ENCODE measurements around the gene MCTP1. TPM values are rescaled to one million over a fixed set of nuclear protein-coding genes. Genes with fewer than 3 reads are reported as not detected.

Gene MCTP1
- total and polyA plus RNA-seq, 2 donors: 5.9 to 20.2 TPM

DNA sequence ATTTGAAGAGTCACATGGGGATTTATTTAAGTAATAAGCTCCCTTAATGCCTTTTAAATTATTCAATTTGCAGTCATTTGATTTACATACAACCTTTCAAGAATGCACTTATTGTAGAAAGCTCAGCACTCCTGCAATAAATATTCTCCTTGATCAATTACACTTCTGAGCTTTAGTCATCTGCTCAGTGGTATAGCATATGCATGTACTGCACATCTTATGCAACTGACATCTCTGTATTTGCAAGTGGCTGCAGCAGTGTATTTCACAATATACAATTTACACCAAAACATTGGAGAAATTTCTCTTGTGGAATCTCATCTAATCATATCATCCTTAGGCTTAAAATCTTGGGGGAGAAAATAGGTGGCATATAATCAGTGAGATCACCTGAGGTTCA lies 340.7 kb downstream of the MCTP1 start:
- no peaks in the 10 kb centered on the region for H3K9me3 ChIP-seq (ENCODE audit: control insufficient read depth in 2 of 2, insufficient read depth in 1 of 2, low read length in 1 of 2)
- no peaks in the 10 kb centered on the region for H3K27me3 ChIP-seq (ENCODE audit: control insufficient read depth in 2 of 2, insufficient read depth in 1 of 2, low read length in 1 of 2)
- no peaks in the 10 kb centered on the region for H3K4me1 ChIP-seq (ENCODE audit: control insufficient read depth in 2 of 2, insufficient read depth in 2 of 2, low read length in 2 of 2)
- no peak for DNase-seq (ENCODE audit: low read depth in 6 of 9, low spot score in 9 of 9)
- no peaks in the 10 kb centered on the region for H3K36me3 ChIP-seq (ENCODE audit: control insufficient read depth in 2 of 2, insufficient read depth in 2 of 2, low read length in 1 of 2)
- H3K4me3 ChIP-seq (ENCODE audit: low read length in 2 of 2): no peak overlapping the region
- no peak overlapping the region for H3K27ac ChIP-seq (ENCODE audit: low read depth in 1 of 2, low read length in 1 of 2)

DNA sequence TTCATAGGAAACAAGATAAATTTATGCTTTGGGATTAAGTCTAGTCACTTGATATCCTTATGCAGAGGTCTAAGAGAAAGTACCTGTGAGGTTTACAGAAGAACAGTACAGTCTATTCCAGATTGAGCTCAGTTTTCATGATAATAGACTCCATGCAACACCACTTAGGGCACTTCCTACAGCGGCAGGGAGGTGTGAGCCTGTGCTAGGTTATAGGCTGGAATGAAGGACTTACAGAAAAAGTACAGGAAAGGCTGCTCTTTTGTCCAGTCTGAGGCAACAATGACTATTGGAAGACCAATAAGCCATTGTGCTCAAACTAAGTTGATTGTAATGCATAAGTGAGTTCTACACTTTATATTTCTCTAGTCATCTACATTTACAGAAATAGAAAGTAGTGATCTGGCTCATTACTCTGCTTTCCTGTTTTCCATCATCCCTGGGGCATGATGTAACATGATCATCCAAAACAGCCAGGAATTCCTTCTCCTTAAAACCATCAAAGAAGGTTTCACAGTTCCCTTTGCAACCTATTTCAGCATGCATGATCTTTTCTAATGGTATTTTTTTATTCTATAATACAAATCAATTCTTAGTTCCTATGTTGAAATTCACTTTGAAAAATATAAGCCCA lies 343.7 kb downstream of the MCTP1 start:
- Histone ChIP-seq H3K27me3 (ENCODE audit: control insufficient read depth in 2 of 2, insufficient read depth in 1 of 2, low read length in 1 of 2) (no peaks in the 10 kb centered on the region), H3K9me3 (ENCODE audit: control insufficient read depth in 2 of 2, insufficient read depth in 1 of 2, low read length in 1 of 2) (no peaks in the 10 kb centered on the region), H3K4me1 (ENCODE audit: control insufficient read depth in 2 of 2, insufficient read depth in 2 of 2, low read length in 2 of 2) (no peaks in the 10 kb centered on the region), H3K36me3 (ENCODE audit: control insufficient read depth in 2 of 2, insufficient read depth in 2 of 2, low read length in 1 of 2) (peaks cover 0 to 4% of the 10 kb centered on the region in 2 donors), H3K27ac (ENCODE audit: low read depth in 1 of 2, low read length in 1 of 2) (no peak overlapping the region), H3K4me3 (ENCODE audit: low read length in 2 of 2) (no peak overlapping the region)
- 97% methylated on average over 1 of the region's 1 CpG for WGBS
- DNase-seq (ENCODE audit: low read depth in 6 of 9, low spot score in 9 of 9): no peak

DNA sequence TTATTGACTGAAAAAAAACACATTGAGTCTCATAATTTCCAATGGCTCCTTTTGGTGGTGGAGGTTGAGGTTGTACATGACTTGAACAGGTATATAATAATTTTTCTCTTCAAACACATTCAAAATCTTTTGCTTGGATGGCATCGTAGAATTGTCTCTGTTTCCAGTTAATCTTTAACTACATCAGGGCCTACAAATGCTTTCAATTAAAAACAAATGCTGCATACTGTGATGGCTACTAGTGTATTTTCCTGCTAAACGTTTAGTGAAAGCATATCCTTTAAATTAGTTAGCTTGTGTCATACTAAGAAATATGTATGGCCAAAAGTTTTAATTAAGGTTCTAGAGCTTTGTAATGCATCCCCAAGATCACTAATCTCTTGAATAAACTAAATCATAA lies 352.6 kb downstream of the MCTP1 start:
- no peaks in the 10 kb centered on the region for H3K36me3 ChIP-seq (ENCODE audit: control insufficient read depth in 2 of 2, insufficient read depth in 2 of 2, low read length in 1 of 2)
- H3K4me1 ChIP-seq (ENCODE audit: control insufficient read depth in 2 of 2, insufficient read depth in 2 of 2, low read length in 2 of 2): no peaks in the 10 kb centered on the region
- no peaks in the 10 kb centered on the region for H3K9me3 ChIP-seq (ENCODE audit: control insufficient read depth in 2 of 2, insufficient read depth in 1 of 2, low read length in 1 of 2)
- no peak overlapping the region for H3K27ac ChIP-seq (ENCODE audit: low read depth in 1 of 2, low read length in 1 of 2)
- no peaks in the 10 kb centered on the region for H3K27me3 ChIP-seq (ENCODE audit: control insufficient read depth in 2 of 2, insufficient read depth in 1 of 2, low read length in 1 of 2)
- H3K4me3 ChIP-seq (ENCODE audit: low read length in 2 of 2): no peak overlapping the region
- DNase-seq (ENCODE audit: low read depth in 6 of 9, low spot score in 9 of 9): no peak
- 95% methylated on average over 2 of the region's 2 CpGs for WGBS

DNA sequence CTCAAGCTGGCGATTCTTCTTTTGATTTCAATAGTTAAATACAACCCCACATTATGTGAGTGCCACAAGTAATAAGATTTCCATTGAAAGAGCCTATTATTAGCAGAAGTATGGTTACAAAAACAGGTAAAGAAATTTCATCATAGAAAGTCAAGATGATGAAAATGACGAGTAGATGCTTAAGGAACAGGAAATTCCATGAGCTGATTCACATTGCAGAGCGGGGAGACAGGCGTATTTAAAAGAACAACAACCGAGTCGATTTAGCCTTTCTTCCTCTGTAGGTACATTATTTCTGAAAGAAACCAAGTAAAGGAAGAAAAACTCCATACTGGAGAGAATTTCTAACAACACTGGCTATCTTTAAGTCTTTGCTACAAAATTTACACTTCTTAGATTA lies 356.0 kb downstream of the MCTP1 start:
- Histone ChIP-seq H3K36me3 (ENCODE audit: control insufficient read depth in 2 of 2, insufficient read depth in 2 of 2, low read length in 1 of 2) (no peaks in the 10 kb centered on the region), H3K9me3 (ENCODE audit: control insufficient read depth in 2 of 2, insufficient read depth in 1 of 2, low read length in 1 of 2) (no peaks in the 10 kb centered on the region), H3K4me1 (ENCODE audit: control insufficient read depth in 2 of 2, insufficient read depth in 2 of 2, low read length in 2 of 2) (no peaks in the 10 kb centered on the region), H3K27me3 (ENCODE audit: control insufficient read depth in 2 of 2, insufficient read depth in 1 of 2, low read length in 1 of 2) (no peaks in the 10 kb centered on the region), H3K4me3 (ENCODE audit: low read length in 2 of 2) (no peak overlapping the region), H3K27ac (ENCODE audit: low read depth in 1 of 2, low read length in 1 of 2) (no peak overlapping the region)
- DNase-seq (ENCODE audit: low read depth in 6 of 9, low spot score in 9 of 9): no peak
- WGBS: 96% methylated on average over 6 of the region's 6 CpGs

DNA sequence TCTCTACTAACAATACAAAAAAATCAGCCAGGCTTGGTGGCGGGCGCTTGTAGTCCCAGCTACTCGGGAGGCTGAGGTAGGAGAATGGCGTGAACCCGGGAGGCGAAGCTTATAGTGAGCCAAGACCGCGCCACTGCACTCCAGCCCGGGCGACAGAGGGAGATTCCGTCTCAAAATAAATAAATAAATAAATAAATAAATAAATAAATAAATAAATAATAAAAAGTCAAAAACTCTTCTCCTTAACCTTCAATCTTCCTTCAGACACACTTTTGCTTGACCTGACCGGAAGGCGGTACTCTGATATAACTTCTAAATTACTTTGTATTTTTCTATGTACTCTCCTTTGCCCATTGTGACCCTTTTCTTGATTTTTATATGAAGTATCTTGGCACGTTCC lies 364.3 kb downstream of the MCTP1 start:
- Histone ChIP-seq H3K27me3 (ENCODE audit: control insufficient read depth in 2 of 2, insufficient read depth in 1 of 2, low read length in 1 of 2) (no peaks in the 10 kb centered on the region), H3K27ac (ENCODE audit: low read depth in 1 of 2, low read length in 1 of 2) (no peak overlapping the region), H3K9me3 (ENCODE audit: control insufficient read depth in 2 of 2, insufficient read depth in 1 of 2, low read length in 1 of 2) (no peaks in the 10 kb centered on the region), H3K36me3 (ENCODE audit: control insufficient read depth in 2 of 2, insufficient read depth in 2 of 2, low read length in 1 of 2) (no peaks in the 10 kb centered on the region), H3K4me3 (ENCODE audit: low read length in 2 of 2) (no peak overlapping the region), H3K4me1 (ENCODE audit: control insufficient read depth in 2 of 2, insufficient read depth in 2 of 2, low read length in 2 of 2) (no peaks in the 10 kb centered on the region)
- WGBS: 95% methylated on average over 14 of the region's 14 CpGs
- no peak for DNase-seq (ENCODE audit: low read depth in 6 of 9, low spot score in 9 of 9)

DNA sequence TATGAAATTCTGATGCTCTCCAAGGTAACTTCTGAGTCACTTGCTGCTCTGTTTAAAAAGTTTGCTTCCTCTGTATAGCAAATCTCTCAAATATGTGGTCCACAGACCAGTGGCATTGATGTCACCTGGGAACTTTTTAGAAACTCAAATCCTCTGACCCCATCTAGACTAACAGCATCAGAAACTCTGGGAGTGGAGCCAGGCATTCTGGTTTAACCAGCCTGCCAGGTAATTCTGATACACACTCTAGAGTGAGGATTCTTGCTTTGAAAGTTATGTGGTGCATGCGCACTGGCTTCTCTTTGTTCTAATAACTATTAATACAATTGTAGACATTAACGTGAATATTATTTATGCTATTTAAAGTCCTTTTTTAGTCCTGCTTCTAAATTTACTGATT lies 368.3 kb downstream of the MCTP1 start:
- Histone ChIP-seq H3K27ac (ENCODE audit: low read depth in 1 of 2, low read length in 1 of 2) (no peak overlapping the region), H3K36me3 (ENCODE audit: control insufficient read depth in 2 of 2, insufficient read depth in 2 of 2, low read length in 1 of 2) (no peaks in the 10 kb centered on the region), H3K27me3 (ENCODE audit: control insufficient read depth in 2 of 2, insufficient read depth in 1 of 2, low read length in 1 of 2) (no peaks in the 10 kb centered on the region), H3K9me3 (ENCODE audit: control insufficient read depth in 2 of 2, insufficient read depth in 1 of 2, low read length in 1 of 2) (no peaks in the 10 kb centered on the region), H3K4me1 (ENCODE audit: control insufficient read depth in 2 of 2, insufficient read depth in 2 of 2, low read length in 2 of 2) (no peaks in the 10 kb centered on the region), H3K4me3 (ENCODE audit: low read length in 2 of 2) (no peak overlapping the region)
- DNase-seq (ENCODE audit: low read depth in 6 of 9, low spot score in 9 of 9): no peak
- WGBS: 96% methylated on average over 2 of the region's 2 CpGs

DNA sequence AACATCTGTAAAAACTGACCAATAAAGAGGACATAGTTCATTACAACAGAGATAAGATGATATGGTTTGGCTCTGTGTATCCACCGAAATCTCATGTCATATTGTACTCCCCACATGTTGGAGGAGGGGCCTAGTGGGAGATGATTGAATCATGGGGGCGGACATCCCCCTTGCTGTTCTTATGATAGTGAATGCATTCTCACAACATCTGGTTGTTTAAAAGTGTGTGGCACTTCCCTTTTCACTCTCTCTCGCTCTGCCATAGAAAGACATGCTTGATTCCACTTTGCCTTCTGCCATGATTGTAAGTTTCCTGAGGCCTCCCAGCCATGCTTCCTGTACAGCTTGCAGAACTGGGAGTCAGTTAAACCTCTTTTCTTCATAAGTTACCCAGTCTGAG lies 373.6 kb downstream of the MCTP1 start:
- WGBS: 98% methylated on average over 3 of the region's 3 CpGs
- no peaks in the 10 kb centered on the region for H3K9me3 ChIP-seq (ENCODE audit: control insufficient read depth in 2 of 2, insufficient read depth in 1 of 2, low read length in 1 of 2)

DNA sequence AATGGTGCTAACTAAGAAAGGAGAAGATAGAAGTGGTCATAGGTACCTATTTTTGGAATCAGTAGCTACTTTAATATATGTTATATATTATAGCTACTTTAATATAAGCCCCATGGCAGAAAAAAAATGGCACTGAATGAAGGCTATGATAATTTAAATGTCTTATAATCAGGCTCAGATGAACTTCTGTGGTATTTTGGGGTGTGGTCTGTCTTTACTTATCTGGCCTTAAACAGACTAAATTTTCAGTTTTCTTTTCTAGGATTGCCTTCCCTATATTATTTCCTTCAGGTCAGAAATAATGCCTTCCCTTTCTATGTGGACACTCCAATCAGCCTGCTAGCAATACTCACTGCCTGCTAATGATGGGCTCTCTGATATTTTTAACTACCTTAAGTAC lies 374.2 kb downstream of the MCTP1 start:
- H3K4me1 ChIP-seq (ENCODE audit: control insufficient read depth in 2 of 2, insufficient read depth in 2 of 2, low read length in 2 of 2): no peaks in the 10 kb centered on the region
- H3K9me3 ChIP-seq (ENCODE audit: control insufficient read depth in 2 of 2, insufficient read depth in 1 of 2, low read length in 1 of 2): no peaks in the 10 kb centered on the region
- no peak overlapping the region for H3K4me3 ChIP-seq (ENCODE audit: low read length in 2 of 2)
- H3K27ac ChIP-seq (ENCODE audit: low read depth in 1 of 2, low read length in 1 of 2): no peak overlapping the region
- no peaks in the 10 kb centered on the region for H3K27me3 ChIP-seq (ENCODE audit: control insufficient read depth in 2 of 2, insufficient read depth in 1 of 2, low read length in 1 of 2)
- no peak for DNase-seq (ENCODE audit: low read depth in 6 of 9, low spot score in 9 of 9)
- H3K36me3 ChIP-seq (ENCODE audit: control insufficient read depth in 2 of 2, insufficient read depth in 2 of 2, low read length in 1 of 2): peaks cover 0 to 6% of the 10 kb centered on the region in 2 donors

More for the DNA sequence above, 373.6 kb downstream of the MCTP1 start:
- Histone ChIP-seq H3K4me1 (ENCODE audit: control insufficient read depth in 2 of 2, insufficient read depth in 2 of 2, low read length in 2 of 2) (no peaks in the 10 kb centered on the region), H3K27ac (ENCODE audit: low read depth in 1 of 2, low read length in 1 of 2) (no peak overlapping the region), H3K27me3 (ENCODE audit: control insufficient read depth in 2 of 2, insufficient read depth in 1 of 2, low read length in 1 of 2) (no peaks in the 10 kb centered on the region), H3K4me3 (ENCODE audit: low read length in 2 of 2) (no peak overlapping the region), H3K36me3 (ENCODE audit: control insufficient read depth in 2 of 2, insufficient read depth in 2 of 2, low read length in 1 of 2) (peaks cover 0 to 3% of the 10 kb centered on the region in 2 donors)
- DNase-seq (ENCODE audit: low read depth in 6 of 9, low spot score in 9 of 9): no peak

DNA sequence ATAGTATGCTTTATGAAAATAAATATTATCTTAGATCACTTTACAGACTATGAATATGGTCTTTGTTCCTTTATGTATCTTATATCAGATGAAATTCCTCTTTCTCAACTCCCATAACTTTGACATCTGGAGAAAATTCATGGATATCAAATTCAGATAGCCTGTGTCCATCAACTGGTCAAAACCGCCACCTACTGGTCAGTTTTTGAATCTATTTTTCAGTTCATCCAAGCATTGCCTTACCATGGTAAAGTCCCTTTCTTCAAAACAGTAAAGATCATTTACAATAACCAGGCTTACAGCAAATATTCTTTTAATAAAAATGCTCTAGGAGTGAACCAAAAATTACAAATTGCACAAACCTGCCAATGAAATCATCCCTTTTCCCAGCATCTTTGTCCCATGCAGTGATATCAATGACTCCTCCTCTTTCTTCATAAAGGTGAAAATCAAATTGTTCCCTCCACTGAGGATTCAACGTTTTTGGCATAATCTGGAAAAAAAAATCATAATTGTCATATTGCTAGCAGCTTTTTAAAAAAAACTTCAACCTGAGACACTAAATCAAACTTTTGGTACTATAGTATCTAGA lies 375.9 kb downstream of the MCTP1 start:
- H3K4me1 ChIP-seq (ENCODE audit: control insufficient read depth in 2 of 2, insufficient read depth in 2 of 2, low read length in 2 of 2): no peaks in the 10 kb centered on the region
- no peak overlapping the region for H3K4me3 ChIP-seq (ENCODE audit: low read length in 2 of 2)
- no peaks in the 10 kb centered on the region for H3K27me3 ChIP-seq (ENCODE audit: control insufficient read depth in 2 of 2, insufficient read depth in 1 of 2, low read length in 1 of 2)
- peaks cover 0 to 9% of the 10 kb centered on the region in 2 donors for H3K36me3 ChIP-seq (ENCODE audit: control insufficient read depth in 2 of 2, insufficient read depth in 2 of 2, low read length in 1 of 2)
- no peak overlapping the region for H3K27ac ChIP-seq (ENCODE audit: low read depth in 1 of 2, low read length in 1 of 2)
- DNase-seq (ENCODE audit: low read depth in 6 of 9, low spot score in 9 of 9): peak in 6 of 9 donors; percentile 4 to 37 (median 10)
- WGBS: 90% methylated on average over 2 of the region's 2 CpGs
- H3K9me3 ChIP-seq (ENCODE audit: control insufficient read depth in 2 of 2, insufficient read depth in 1 of 2, low read length in 1 of 2): no peaks in the 10 kb centered on the region
